Stimulated activated CD4-positive, alpha-beta T cell treated with anti-CD3 and anti-CD28 coated beads, Interleukin-4, amount 100 ng/mL, for 24 hours (primary cell): ENCODE measurements around the gene SH2D6.
"Not testable (repeated sequence)": the region's sequence is repeated elsewhere in the genome, so short reads cannot be mapped to it uniquely, and the experiment has no call there.

Experiments
- DNase-seq: peaks from one replicate; pipeline ENCODE4 v3.0.0-alpha.2; 2020

The SH2D6 gene

DNA sequence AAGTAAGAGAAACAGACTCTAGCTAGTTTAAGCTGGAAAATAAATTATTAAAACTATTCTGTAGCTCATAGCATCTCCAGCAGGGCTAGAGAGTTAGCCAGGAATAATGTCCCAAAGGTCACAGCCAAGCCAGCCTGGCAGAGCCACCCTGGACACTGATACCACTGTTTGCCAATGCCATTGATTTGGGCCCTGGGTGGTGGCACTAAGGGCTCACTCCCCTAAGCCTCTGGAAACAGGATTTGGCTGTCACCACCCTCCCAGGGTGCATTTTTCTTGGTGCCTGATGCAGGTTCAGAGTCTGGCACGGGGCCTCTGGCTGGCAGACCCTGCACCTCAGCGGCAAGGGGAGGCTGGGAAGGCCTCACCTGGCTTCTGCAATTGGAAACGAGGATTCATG lies 7.1 kb downstream of the SH2D6 start:
- no peak for DNase-seq

DNA sequence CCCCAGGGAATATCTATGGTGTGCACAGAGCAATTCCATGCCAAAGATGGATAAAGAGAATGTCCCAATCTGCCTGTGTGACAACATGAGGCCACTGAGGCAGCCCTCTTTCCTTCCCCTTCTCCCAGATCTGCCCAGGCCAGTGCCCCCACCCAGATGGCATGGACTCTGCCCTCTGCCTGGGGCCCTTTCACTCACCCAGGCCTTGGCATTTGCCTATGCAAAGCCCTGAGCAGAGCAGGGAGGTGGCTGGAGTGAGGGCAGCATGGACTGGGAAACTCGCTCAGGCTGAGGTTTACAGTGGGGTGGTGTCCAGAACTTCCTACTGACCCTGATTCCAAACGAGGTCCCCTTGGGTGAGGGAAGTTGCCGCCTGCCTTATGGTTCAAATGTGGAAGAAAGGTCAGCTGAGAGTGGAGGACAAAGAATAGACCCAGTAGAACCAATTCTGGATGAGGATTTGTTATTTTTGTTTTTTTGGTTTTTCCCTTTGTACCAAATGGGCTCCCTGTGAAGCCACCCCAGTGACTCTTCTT lies 8.9 kb downstream of the SH2D6 start:
- no peak for DNase-seq

- no peak for DNase-seq
These were observed 9.9 kb downstream of the SH2D6 start for GRCh38 chr2:85428343-85428881.

DNA sequence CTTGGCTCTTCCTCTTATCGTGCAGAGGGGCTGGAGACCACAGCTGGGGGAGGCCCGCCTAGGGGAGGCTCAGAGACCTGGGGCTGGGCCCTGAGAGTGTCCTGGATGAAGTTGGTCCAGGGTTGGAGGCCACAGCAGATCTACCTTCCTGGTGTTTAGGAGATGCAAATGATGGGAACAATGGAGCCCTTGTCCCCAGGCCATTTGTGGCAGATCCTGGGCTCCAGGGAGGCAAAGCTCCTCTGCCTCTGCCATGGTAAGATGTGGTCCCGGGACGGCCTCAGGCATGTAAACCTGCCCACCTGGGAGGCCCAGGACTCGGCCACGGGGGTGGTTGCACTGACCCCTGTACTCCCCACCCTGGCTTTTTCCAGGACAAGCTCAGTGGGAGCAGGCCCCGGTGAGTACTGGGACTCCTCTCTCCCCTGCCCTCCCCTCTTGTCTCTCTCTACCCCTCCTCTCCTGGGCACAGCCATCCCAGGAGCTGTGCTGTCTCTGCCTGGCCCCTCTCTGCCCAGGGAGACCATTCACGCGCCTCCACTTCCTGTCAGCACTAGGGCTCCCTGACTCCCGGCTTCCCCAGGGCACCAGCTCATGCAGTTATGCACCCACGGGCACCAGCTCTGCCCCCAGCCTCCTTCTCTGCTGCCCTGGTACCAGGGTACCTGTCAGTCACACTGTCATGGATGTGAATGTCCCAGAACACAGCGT lies 10.9 kb downstream of the SH2D6 start:
- DNase-seq, result no peak

- DNase-seq, result no peak
These were observed 11.4 kb downstream of the SH2D6 start for GRCh38 chr2:85429924-85430289.

- DNase-seq, result no peak
These were observed 12.4 kb downstream of the SH2D6 start for GRCh38 chr2:85430752-85431569.

DNA sequence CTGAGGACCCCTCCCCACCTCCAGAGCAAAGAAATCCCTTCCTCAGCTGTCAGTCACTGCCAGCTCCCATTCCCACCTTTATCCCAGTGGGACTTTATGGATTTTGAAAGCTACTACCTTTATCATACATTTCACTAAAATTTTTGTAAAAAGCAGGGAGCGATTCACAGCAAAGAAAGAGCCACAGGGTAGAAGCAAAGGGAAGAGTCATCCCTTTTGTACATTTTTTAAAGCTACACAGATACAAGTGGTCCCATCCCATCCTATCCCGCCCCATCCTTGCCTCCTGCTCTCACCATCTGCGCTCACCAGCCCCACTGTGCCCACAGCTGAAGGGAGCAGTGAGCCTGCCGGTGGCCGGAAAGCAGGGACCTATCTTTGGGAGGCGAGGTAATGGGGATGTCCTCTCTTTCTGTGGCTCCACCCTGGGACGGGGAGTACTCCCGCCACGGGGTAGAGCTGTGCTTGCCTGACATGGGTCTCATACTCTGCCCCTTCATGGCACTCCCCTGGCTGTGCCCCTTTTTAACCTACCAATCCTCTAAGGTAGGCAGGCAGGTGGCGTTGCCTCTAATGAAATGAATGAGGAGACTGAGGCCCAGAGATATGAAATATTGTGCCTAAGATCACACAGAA lies 13.2 kb downstream of the SH2D6 start:
- DNase-seq, result no peak

GRCh38 chr2:85433511-85434089 lies 15.1 kb downstream of the SH2D6 start:
- no peak for DNase-seq

- DNase-seq, result no peak
These were observed 16.2 kb downstream of the SH2D6 start for GRCh38 chr2:85434696-85435095.

DNA sequence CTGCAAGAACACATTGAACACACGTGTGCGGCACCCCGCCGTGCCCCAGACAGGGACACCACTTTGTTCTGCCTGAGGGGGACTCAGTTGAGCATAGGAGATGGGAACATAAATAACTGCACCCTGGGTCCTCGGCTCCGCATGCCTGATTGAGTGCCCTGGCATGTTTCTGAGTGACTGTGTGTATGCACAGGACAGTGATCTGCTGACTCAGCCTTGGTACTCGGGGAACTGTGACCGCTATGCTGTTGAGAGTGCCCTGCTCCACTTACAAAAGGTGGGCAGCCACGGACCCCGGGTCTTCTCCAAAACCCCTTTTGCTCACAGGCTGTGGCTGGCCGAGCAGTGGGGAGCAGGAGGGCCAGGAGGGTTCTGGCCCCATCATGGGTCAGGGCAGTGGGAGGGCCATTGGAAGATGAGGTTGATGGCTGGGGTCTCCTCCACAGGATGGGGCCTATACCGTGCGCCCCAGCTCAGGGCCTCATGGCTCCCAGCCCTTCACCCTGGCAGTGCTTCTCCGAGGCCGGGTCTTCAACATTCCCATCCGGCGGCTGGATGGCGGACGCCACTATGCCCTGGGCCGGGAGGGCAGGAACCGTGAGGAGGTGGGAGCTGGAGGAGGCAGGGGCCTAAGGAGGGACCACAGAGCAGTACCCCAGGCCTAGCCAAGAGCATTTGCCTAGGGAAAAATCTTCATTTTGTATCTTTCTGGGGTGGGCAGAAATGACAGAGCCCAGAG lies 16.9 kb downstream of the SH2D6 start:
- no peak for DNase-seq

- no peak for DNase-seq
These were observed 17.7 kb downstream of the SH2D6 start for GRCh38 chr2:85435981-85436835.

GRCh38 chr2:85436836-85437487 lies 18.4 kb downstream of the SH2D6 start:
- DNase-seq, result no peak

DNA sequence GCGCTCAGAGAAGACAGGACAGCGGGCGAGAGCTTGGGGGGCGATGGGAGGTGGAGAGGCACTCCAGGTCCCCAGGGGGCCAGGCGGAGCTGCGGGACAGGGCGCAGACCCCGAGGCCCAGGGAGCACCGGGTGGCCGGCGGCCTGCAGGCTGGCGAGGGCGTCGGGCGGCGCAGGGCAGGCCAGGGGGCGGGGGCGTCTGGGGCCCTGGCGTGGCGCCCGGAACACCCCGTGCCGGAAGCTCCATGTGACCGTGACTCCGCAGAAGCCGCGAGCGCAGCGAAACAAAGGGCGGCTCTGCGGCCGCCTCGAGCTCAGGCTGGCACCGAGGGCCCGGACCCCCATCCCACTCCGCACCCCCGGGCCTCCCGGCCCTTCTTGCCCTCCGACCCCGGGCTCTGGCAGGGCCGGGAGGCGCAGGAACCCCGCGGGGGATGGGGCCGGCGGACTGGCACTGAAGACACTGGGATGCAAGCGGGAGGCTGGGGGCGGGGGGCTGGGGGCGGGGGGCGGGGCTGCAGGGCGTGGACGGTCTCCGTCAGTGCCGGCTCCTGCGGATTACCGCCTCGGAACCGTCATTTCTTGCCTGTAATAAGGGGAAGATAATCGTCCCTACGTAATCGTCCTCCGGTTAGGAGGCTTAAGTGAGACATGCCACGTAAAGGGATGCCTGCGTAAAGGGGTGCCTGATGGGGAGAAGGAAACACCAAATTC lies 19.1 kb downstream of the SH2D6 start:
- DNase-seq, result peak; percentile 73

- no peak for DNase-seq
These were observed 19.9 kb downstream of the SH2D6 start for GRCh38 chr2:85438201-85439024.

DNA sequence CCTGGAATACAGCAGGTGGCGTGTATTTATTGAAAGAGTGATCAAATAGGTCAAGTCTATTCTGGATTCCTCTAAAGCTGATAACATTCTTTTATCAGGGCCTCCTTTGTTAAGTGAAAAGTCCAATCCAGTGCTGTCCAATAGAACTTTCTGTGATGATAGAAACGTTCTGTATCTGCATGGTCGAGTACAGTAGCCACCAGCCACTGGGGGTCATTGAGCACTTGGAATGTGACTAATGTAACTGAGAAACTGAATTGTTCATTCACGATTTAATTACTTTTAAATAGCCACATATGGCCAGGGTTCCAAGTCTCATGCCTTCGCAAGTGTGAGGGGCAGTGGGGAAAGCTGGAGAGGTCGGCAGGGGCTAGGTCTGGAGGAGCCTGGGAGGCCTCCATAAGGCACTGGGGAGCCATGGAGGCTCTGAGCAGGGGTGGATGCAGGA lies 20.5 kb downstream of the SH2D6 start:
- DNase-seq, result no peak

GRCh38 chr2:85439569-85439968 lies 21.1 kb downstream of the SH2D6 start:
- DNase-seq, result not testable (repeated sequence)

DNA sequence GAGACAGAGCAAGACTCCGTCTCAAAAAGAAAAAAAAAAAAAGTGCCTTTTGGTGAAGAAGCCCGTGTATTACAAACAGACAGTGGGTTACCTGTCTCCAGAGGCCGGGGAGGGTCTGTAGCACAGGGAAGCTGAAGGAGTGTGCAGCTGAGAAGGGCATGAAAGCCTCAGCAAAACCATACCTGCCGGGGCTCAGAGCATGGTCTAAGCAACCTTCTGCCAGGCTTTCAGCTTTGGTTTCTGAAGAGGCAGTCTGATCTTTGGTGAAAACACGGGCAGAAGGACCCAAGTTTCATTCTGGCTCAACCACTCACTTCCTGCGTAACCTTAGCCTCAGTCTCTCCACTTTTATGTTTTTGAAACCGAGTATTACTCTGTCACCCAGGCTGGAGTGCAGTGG lies 21.5 kb downstream of the SH2D6 start:
- DNase-seq, result no peak

DNA sequence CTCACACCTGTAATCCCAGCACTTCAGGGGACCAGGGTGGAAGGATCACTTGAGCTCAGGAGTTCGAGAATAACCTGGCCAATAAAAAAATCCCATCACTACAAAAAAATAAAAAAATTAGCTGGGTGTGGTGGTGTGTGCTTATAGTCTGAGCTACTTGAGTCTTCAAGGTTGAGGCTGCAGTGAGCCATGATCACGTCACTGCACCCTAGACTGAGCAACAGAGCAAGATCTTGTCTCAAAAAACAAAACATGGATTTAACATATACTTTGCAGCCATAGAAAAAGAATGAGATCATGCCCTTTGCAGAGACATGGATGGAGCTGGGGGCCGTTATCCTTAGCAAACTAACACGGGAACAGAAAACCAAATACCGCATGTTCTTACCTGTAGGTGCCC lies 22.2 kb downstream of the SH2D6 start:
- no peak for DNase-seq

DNA sequence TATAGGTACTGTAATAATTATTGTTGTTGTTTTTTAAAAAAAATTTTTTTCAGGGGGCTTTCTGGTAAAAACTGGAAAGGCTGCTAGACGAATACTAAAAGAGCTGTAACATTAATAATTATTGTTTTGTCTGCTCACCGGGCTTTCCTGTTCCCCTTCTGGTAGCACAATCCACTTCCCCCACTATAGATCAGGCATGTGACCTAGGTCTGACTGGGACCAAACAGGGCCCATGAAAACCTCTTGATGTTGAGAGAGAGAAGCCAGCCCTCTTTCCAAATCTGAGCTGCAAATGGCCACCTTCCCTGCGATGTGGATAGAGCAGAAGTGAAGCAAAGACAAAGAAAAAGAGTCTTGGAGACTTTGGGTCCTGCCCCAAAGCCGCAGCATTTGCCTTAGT lies 23.4 kb downstream of the SH2D6 start:
- DNase-seq, result no peak
